NCI-H1105 treated with DMSO at 0.1 percent for 48 hours (cell line): Measurements from ENCODE around the gene DNAJA4.
"Not testable (repeated sequence)": the region's sequence is repeated elsewhere in the genome, so short reads cannot be mapped to it uniquely, and the experiment has no call there.

Experiments
- DNase-seq: peaks from one replicate; lab custom pipeline; 2025; lab: John Stamatoyannopoulos, UW

DNAJA4 gene

DNA sequence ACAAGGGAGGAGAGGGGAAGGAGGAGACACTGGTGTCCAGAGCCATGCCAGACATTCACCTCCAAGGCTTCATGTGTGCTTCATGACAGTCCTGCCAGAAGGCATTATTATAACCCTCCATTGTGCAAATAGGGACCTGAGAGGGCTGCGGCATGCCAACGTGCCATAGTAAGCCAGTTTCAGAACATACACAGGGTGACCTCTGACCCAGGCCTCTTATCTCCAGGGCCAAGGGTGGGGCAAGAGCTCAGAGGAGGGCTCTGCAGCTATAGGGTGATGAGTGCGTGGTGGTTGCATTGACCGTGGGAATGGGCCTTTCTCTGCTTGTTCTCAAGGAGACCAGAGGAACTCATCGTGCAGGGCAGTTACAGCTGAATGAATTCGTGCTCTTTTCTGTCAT, 20.3 kb upstream of the DNAJA4 start:
- no peak for DNase-seq

- DNase-seq: no peak
Observed at GRCh38 chr15:78244893-78245292, 19.5 kb upstream of the DNAJA4 start.

DNA sequence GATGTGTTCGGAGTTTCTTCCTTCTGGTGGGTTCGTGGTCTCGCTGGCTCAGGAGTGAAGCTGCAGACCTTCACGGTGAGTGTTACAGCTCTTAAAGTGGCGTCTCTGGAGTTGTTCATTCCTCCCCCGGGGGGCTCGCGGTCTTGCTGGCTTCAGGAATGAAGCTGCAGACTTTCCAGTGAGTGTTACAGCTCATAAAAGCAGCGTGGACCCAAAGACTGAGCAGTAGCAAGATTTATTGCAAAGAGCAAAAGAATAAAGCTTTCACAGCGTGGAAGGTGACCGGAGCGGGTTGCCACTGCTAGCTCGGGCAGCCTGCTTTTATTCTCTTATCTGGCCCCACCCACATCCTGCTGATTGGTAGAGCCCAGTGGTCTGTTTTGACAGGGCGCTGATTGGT, 19.0 kb upstream of the DNAJA4 start:
- DNase-seq: not testable (repeated sequence)

- DNase-seq: not testable (repeated sequence)
Observed at GRCh38 chr15:78245976-78246620, 18.3 kb upstream of the DNAJA4 start.

GRCh38 chr15:78247911-78248310, 16.5 kb upstream of the DNAJA4 start:
- no peak for DNase-seq

DNA sequence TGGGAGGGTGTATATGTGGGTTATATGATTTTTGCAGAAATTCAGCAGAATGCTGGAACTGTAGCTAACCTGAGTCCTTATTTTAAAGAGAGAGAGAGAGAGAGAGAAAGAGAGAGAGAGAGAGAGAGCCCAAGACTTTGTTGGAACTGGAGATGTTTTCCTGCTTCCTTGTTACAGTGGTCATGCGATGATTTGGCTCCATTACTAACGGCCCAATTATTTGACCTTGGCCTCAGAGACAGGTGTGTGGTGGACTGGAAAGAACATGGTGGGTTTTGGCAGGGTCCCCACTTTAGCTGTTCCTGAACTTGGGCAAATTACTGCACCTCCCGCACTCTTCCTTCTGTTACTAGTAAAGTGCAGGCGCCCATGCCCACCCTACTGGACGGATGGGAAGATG, 15.2 kb upstream of the DNAJA4 start:
- DNase-seq: no peak

DNA sequence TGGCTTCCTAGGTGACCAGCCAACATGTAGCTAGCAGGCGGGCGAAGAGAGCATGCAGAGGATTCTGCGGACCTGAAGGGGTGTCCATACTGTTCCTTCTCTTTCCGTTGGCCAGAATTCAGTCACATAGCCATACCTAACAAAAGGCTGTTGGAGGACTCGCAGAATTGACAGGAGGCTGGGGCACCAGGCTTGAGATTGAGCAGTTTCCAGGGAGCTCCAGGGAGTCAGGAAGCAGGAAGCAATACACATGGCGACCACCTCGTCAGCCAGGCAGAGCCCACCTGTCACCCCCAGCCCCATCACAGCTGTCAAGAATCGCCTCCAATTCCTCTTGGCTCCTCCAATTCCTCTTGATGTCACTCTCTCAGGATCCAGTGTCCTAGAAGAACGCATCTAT, 13.2 kb upstream of the DNAJA4 start:
- DNase-seq: no peak

GRCh38 chr15:78255421-78256043, 8.8 kb upstream of the DNAJA4 start:
- no peak for DNase-seq

- DNase-seq: no peak
Observed at GRCh38 chr15:78256044-78256437, 8.3 kb upstream of the DNAJA4 start.

DNA sequence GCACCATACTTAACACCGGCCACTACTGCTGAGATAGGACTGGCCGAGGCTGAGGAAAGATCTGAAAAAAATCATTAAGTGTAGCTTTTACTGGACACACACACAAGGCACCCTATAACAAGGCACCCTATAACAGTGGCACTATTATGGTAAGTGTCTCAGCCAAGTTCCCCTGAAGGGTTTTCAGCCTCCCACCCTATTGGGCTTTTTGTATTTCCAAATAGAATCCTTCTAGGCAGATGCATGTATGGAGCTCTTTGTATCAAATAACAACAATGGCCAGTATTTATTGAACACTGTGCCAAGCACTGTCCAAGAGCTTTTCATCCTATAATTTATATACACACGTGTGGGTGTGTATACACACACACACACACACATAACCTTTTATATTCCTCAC, 6.7 kb upstream of the DNAJA4 start:
- no peak for DNase-seq

DNA sequence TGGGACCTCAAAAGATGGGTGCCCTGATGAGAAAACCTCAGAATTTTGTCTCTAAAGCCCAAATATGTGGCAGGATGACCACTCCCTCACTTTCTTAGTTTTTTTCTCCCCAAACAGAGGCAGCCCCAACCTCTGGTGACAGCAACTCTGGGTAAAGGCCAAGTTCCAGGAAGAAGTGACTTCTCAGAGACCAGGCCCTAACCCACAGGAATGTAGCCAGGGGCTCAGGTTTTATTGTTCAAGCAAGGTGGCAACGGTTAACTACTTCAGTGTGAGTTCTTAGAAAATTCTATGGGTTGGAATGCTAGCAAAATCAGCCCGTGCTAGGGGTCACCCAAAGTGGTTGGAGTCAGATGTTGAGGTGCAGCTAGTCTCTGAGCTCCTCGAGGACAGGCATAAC, 5.1 kb upstream of the DNAJA4 start:
- DNase-seq: no peak

DNA sequence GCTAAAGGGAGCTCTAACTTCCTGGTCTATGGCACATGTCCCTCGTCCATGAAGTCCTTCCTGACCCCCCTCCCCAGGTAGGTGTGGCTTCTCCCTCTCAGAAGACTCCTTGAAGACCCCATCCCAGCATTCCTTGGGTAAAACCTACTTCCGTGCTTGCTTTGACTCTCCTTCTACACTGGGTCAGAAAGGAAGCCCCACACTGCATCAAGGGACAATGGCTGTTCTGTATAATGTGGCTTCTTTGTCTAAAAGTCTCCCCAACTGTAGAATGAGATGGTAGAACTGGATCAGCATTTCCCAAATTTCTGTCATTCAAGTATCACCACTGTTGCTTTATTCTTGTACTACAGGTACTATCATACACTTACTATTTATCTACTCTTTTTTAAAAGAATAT, 3.9 kb upstream of the DNAJA4 start:
- DNase-seq: no peak

- no peak for DNase-seq
Observed at GRCh38 chr15:78261062-78261461, 3.3 kb upstream of the DNAJA4 start.

DNA sequence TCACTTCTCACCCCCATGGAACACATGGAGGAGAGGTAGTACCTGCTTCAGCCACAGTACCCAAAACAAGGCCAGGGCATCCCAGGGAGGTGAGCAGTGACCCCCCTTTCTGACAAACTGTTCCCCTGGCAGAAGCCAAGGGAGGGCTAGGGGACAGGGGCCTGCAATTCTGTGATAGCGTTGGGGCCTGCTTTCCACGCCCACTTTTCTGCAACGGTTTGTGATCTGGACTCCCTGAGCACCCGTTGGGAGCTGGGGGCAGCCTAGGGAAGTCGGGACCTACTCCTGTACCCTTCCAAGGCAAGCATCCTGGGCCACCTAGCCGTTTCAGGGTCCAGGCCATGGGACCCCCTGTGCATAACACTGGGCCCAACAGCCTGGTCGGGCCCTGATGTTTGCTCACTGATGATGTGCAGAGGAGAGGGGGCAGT, 996 bp upstream of the DNAJA4 start:
- no peak for DNase-seq

- no peak for DNase-seq
Observed at GRCh38 chr15:78263907-78264303, 457 bp upstream of the DNAJA4 start.

DNA sequence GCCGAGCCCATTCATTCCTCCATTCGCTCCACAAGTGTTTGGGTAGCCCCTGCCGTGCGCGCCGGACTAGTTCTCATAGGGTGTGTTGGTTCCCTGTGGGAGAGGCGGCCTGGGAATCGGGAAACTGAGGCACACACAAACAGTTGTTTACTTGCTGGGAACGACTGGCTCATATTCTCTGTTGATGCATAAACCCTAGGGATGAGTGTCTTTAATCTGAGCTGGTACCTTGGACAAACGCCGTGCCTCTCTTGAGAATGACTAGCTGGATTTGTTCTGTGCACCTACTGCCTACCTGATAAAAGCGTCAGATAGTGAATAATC, 737 bp downstream of the DNAJA4 start:
- DNase-seq: no peak

DNA sequence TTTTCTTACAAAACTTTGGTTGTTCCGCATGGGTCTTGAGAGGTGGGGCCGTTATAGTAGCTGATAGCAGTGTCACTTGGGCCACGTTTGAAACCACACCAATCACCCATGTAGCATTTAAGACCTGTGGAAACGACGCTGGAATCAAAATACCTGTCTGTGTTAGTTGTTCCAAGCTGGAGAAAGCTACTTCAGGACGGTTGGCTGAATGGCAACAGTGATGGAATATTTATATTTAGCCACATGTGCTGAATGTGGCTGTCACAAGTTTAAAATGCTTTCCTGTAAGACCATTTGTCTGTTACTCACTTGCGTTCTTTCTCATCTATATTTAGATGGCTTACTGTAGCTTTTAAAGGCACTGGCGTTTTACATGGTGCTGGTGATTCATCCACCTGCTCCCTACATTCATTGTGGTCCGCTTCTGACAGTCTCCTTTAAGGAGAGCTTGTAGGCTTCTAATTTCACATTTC, 1.4 kb downstream of the DNAJA4 start:
- no peak for DNase-seq

- no peak for DNase-seq
Observed at GRCh38 chr15:78266229-78266628, 1.9 kb downstream of the DNAJA4 start.

DNA sequence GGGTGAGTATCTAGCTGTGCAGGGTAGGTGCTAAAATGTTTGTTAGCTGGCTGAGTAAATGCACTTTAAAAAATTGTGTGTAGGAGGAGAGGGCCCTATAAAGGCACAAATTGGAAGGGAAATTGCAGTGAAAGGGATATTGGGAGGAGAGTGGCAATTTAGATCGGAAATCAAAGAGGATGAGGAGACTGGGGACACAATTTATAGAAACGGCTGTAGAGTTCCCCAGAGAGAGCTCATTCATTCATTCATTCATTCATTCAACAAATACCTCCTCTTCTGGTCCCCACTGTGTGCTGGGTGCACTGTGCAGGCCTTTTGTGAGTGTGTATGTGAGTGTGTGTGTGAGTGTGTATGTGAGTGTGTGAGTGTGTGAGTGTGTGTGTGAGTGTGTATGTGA, 2.4 kb downstream of the DNAJA4 start:
- no peak for DNase-seq

- DNase-seq: no peak
Observed at GRCh38 chr15:78272316-78272715, 8.0 kb downstream of the DNAJA4 start.

DNA sequence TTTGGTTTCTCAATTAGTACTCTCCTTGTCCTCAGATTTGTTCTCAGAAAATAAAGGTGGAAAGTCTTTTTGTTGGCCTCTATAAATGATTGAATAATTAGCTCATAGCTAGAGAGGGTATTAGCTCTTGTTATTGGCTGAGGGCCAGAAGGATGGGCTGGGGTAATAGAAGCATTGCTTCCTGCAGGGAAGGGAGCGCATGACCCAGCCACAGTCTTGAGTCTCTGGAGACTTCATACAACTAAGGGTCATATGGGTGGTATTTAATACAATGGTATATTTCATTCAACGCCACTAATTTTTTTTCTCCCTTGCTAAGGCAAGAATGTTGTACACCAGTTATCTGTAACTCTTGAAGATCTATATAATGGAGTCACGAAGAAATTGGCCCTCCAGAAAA, 8.4 kb downstream of the DNAJA4 start:
- DNase-seq: peak; percentile 0

DNA sequence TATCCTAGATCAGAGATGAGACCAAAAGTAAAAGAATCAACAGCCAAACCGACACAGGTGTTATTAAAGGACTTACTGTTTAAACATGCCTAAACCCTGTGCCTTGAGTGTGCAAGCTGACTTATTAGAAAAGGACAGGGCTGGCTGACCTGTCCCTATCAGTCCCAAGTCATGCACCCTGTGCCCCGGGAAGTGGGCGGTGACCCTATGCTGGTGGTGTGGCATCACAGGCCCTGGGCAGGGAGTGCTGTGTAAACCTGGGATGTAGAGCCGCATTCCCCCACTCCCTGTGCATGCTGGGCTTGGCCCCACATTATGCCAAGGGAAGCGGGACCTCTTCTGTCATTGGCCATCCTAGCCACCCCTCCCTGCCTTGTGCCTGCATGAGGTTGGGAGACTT, 10.6 kb downstream of the DNAJA4 start:
- no peak for DNase-seq

- no peak for DNase-seq
Observed at GRCh38 chr15:78276064-78276943, 11.9 kb downstream of the DNAJA4 start.
